Measurements from ENCODE around the gene FANCB.

Gene FANCB

DNA sequence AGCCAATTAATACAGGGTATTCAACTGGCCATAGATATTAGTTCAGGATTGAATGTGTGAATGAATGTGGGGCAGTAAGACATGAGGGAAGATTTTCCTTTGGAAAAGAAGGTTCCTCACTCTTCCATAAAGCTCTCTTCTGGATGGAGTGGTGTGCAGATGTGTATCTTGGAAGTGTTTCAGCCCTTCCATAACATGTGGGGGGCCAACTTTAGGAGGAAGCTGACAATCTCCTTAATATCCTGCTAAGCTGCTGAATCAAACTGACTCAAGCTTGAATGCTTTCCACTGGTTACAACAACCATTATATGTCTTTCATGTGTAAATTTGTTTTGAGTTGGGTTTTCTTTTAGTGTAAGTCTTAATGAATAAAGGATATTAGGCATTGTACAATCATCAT lies 40.3 kb downstream of the FANCB start:
- DNase-seq = no peak

DNA sequence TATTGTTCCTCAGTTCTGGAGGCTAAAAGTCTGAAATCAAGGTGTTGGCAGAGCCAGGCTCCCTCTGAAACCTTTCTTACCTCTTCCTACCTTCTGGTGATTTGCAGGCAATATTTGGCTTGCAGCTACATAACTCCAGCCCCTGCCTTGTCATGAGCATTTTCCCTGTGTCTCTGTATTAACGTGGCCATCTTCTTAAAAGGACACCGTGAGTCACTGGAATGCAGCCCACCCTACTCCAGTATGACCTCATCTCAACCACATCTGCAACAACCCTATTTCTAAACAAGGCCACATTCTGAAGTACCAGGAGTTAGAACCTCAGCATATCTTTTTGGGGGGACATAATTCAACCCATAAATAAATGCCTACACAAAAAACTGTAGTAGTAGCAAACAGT lies 40.7 kb downstream of the FANCB start:
- no peak for DNase-seq

DNA sequence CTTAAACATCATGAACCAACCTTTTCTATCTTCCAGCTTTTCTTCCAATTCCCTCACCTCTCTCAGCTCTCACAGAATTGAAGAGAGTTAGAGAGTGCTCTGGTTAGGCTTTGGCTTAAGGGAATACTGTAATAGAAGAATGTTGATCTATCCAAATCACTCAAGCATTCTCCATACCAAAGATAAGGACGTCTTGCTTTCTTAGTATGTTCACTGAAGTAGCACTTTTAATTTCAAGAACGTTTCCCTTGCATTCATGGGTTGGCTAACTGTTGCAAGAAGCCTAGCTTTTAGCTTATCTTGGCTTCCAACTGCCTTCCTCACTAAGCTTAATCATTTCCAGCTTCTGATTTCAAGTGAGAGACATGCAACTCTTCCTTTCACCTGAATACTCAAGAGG lies 43.2 kb downstream of the FANCB start:
- no peak for DNase-seq

DNA sequence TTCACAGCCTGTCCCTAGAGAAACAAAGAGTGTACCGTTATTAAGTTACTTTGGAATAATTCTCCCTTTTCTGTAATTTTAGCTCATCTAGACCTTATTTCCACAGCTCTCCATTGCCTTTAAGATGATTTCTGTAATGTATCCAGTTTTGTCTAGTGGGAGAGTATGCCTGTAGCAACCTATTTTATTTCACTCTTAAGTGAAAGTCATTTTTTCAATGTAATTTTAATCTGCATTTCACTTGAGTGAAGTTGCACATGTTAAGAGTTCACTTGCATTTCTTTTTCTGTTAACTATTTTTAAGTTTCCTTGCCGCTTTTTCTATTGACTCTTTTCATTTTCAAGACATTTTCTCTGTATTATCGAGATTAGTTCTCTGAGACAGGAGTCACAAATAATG lies 46.5 kb downstream of the FANCB start:
- DNase-seq = no peak

DNA sequence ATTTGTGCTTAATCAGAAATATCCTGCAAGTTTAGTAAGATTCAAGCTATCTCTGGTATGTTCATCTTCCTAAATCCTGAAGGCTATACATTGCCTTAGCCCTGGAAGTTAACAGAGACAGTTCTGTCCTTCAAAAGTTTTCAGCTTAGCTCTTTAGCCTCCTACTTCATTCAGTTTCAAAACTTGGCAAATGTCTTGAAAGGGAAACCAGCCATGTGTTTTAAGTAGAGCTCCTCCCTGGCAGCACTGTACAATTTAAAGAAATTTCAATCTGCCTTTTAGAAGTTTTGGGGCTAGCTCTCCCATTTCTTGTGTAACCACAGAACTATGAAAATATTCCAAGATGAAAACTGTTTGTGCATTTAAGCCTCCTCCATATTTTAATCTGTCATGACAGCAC lies 47.0 kb downstream of the FANCB start:
- no peak for DNase-seq

DNA sequence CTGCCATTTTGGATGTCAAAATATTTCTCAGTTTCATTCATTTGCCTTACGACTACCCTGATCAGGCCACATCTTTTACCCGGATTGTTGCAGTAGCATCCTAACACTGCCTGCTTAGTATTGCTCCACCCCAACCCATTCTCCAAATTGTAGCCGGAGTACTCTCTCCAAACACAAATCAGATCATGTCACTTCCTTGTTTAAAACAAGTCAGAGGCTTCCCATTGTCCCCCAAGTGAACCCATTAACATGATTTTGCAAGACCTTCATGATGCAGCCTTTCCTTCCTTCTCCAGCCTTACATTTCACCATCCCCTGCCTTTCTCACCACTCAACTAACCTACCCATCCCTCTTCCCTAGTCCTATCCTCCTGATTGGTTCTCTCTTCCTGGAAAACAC lies 53.1 kb downstream of the FANCB start:
- DNase-seq = peak; percentile 14

DNA sequence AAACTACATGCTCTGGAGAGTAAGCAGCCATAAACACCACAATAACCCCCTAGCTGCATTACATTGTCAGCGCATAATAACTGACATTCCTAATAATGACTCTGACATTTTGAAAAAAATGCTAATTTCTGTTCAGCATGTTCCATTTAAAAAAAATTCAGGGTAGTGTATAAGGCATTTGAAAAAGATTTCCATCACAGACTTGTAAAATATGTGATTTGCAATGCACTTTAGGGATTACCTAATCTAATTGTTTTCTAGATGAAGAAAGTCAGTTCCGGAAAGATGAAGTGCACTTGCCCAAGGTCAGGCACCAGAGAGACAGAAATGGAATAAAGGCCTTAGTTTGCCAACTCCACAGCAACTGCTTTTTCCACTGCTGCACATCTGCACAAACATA lies 55.3 kb downstream of the FANCB start:
- no peak for DNase-seq

DNA sequence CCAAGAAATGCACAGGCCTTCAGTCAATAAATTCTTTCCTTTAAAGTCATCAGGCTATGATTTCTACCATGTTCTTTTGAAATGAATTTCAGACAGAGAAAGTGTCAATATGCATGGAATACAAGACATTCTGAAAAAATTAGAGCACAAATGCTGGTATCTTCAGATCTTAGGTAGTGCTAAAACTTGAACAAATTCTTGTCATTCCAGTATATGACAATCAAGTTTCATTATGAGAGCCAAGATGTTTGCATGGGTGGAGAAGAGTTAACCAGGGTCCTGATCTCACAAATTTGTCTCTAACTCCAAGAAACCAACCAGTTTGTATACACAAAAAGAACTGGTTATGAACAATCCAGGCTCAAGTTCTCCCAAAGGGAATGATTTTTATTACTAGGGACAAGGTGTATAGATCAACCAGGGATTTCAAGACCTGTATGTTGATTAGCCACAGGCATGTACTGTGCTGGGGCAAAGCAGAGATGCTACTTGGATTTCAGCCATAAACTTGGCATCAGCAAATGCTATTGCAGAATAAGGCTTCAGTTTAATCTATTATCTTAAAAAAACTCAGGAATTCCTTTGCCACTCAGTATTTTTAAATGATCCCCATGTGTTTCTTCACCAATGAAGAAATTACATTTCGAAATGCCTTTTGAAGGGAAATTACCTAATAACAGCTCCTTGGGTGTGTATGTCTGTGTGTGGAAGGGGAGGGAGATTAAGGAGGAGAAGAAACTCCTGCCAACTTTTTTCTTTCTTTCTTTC lies 69.7 kb downstream of the FANCB start:
- no peak for DNase-seq

DNA sequence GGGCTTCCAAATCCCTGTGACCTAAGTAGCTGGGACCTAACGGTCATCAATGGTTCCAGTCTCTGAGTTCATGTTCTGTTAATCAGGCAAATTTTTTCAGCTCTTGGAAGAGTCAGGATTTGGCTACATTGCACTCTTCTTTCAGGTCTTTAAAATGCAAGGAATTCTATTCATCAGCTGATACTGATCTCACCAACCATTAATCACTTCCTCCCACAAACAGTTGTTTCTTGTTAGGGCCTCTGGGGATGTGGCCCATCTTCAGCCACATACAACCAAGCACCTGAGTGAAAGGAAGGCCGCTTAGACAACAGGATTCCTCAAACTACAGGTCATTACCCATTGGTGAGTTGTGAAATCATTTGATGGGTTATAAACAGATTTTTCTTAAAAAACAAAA lies 71.7 kb downstream of the FANCB start:
- no peak for DNase-seq

DNA sequence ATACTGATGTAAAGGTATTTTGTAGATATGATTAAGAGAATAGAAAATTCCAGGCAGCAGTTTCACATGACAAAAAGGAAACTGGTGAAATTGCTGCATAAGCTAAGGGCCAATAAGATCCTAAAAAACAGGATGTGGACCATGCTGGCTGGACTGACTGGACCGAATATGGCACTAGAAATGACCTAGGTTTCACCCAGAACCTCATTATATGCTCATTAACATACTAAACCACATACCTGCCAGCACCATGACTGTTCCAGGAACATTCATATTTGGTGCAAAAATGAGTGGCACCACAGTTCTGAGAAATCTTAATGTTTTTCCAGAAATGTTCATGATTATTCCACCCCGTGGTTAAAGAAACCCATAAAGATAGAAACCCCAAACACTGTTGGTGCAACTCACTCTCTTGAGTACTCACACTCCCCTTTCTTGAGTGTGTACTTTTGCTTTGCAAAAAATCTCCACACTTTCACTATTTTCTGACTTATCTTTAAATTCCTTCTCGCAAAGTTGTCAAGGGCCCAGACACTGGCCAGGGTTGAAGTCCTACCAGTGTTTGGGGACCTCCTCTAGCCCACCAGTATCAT lies 74.0 kb downstream of the FANCB start:
- DNase-seq = no peak

Data from suppressor macrophage treated with lipopolysaccharide for 4 hours (primary cell).